ENCODE measurements around the gene HLCS. TPM values are rescaled to one million over a fixed set of nuclear protein-coding genes. Genes with fewer than 3 reads are reported as not detected.

Gene HLCS
- total RNA-seq, 1 donor from 2014 or later, result 10.7 TPM

- no peak for TF ChIP-seq CTCF (IDR thresholded peaks at IDR 0.05)
- Histone ChIP-seq H3K36me3 (peaks cover 13 to 16% of the 10 kb centered on the region in 2 donors), H3K27ac (no peak overlapping the region), H3K4me1 (peaks cover 5 to 8% of the 10 kb centered on the region in 2 donors), H3K4me3 (no peak overlapping the region), H3K9me3 (no peaks in the 10 kb centered on the region), H3K27me3 (no peaks in the 10 kb centered on the region)
- no peak for DNase-seq (ENCODE audit: low spot score in 2 of 2)
- intact Hi-C loops (cut with DNase I), result no loop called here
Measured at GRCh38 chr21:36934864-36935420, 31.5 kb downstream of the HLCS start.

DNA sequence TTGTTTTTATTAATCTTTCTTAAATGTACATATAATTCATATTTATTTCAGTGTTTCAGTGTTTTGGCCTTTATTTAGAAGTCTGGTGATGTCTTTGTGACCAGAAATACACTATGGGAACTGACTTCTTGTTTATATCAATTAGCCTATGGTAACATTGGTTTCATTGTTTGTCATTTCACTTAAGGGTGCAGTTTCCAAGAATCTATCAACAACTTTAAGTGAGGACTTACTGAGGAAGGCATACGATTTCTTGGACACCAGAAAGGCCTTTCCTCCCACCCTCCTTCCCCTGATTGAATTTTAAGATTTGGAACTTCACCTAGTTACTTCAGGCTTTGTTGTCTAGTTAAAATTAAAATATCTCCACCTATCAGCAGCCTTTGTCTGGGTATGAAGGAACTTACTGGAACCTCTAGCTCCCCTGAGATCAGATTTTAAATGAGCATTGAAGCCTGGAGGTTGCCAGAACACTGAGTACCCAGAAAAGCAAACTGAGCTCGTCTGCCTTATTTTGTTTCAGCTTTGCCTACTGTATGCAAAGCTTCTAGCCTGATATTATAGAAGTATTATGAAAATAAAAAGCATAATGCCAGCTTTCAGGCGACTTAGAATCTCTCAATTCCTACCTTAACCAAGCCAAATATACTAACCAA, 34.2 kb downstream of the HLCS start:
- Histone ChIP-seq H3K9me3 (no peaks in the 10 kb centered on the region), H3K27me3 (no peaks in the 10 kb centered on the region), H3K4me3 (no peak overlapping the region), H3K27ac (no peak overlapping the region), H3K4me1 (peaks cover 5 to 8% of the 10 kb centered on the region in 2 donors), H3K36me3 (peaks cover 12 to 26% of the 10 kb centered on the region in 2 donors)
- intact Hi-C loops (cut with DNase I), result no loop called here
- DNase-seq (ENCODE audit: low spot score in 2 of 2), result no peak
- no peak for TF ChIP-seq CTCF (IDR thresholded peaks at IDR 0.05)

- Histone ChIP-seq H3K36me3 (peaks cover 0 to 12% of the 10 kb centered on the region in 2 donors), H3K27me3 (no peaks in the 10 kb centered on the region), H3K27ac (no peak overlapping the region), H3K4me1 (peaks cover 5 to 8% of the 10 kb centered on the region in 2 donors), H3K9me3 (no peaks in the 10 kb centered on the region), H3K4me3 (no peak overlapping the region)
- DNase-seq (ENCODE audit: low spot score in 2 of 2), result no peak
- intact Hi-C loops (cut with DNase I), result no loop called here
- TF ChIP-seq CTCF (IDR thresholded peaks at IDR 0.05), result no peak
Measured at GRCh38 chr21:36929622-36930021, 36.8 kb downstream of the HLCS start.

- Histone ChIP-seq H3K9me3 (no peaks in the 10 kb centered on the region), H3K4me3 (no peak overlapping the region), H3K36me3 (peaks cover 0 to 12% of the 10 kb centered on the region in 2 donors), H3K27me3 (no peaks in the 10 kb centered on the region), H3K27ac (no peak overlapping the region), H3K4me1 (peaks cover 5% of the 10 kb centered on the region in 2 donors)
- no peak for TF ChIP-seq CTCF (IDR thresholded peaks at IDR 0.05)
- intact Hi-C loops (cut with DNase I), result no loop called here
- no peak for DNase-seq (ENCODE audit: low spot score in 2 of 2)
Measured at GRCh38 chr21:36928960-36929359, 37.5 kb downstream of the HLCS start.

GRCh38 chr21:36927719-36928117, 38.8 kb downstream of the HLCS start:
- H3K4me3 ChIP-seq, result no peak overlapping the region
- H3K27me3 ChIP-seq, result no peaks in the 10 kb centered on the region
- peak in 1 of 2 donors; percentile 82 for DNase-seq (ENCODE audit: low spot score in 2 of 2)
- intact Hi-C loops (cut with DNase I), result loop anchor here (2.0 kb wide), 3 partner anchors 297 to 507 kb away; no protein-coding TSS in a partner anchor
- no peaks in the 10 kb centered on the region for H3K4me1 ChIP-seq
- TF ChIP-seq CTCF (IDR thresholded peaks at IDR 0.05), result peak; percentile 69 to 90 (median 86)
- H3K27ac ChIP-seq, result no peak overlapping the region
- H3K9me3 ChIP-seq, result no peaks in the 10 kb centered on the region
- peaks cover 0 to 12% of the 10 kb centered on the region in 2 donors for H3K36me3 ChIP-seq

All from ascending aorta (tissue), 2 donors.